GM12801 (cell line): ENCODE data around the gene NTRK3.

ENCODE experiments used
- TF ChIP-seq, protein P1 (sequence below): IDR thresholded peaks from one replicate; pipeline ENCODE4 v1.5.1; 2011; ENCODE audit warnings: control low read depth; ENCODE audit not compliant: insufficient read length; ENCODE audit errors: extremely low read depth

Gene NTRK3

DNA sequence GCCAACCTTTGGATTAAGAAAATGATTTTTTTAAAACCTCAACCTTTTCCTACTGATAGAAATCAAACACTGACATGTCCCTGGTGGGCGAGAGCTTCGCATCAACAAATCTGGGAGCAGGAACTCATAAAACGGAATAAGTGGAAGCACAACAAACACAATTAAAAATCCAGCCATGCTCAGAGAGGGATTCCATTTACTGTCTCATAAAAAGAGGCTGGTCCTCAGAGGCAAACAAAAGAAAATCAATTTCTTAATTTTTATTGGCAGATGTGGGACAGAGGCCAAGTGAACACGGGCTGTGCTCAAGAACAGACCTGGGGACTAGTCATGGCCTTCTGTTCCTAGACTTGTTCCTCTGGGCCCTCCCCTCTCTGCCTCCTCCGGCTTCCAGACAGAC lies 214.5 kb downstream of the NTRK3 start:
- TF ChIP-seq, protein P1, sequence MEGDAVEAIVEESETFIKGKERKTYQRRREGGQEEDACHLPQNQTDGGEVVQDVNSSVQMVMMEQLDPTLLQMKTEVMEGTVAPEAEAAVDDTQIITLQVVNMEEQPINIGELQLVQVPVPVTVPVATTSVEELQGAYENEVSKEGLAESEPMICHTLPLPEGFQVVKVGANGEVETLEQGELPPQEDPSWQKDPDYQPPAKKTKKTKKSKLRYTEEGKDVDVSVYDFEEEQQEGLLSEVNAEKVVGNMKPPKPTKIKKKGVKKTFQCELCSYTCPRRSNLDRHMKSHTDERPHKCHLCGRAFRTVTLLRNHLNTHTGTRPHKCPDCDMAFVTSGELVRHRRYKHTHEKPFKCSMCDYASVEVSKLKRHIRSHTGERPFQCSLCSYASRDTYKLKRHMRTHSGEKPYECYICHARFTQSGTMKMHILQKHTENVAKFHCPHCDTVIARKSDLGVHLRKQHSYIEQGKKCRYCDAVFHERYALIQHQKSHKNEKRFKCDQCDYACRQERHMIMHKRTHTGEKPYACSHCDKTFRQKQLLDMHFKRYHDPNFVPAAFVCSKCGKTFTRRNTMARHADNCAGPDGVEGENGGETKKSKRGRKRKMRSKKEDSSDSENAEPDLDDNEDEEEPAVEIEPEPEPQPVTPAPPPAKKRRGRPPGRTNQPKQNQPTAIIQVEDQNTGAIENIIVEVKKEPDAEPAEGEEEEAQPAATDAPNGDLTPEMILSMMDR, result no peak

- TF ChIP-seq, protein P1, result no peak
Observed at GRCh38 chr15:88040516-88040915, 216.0 kb downstream of the NTRK3 start.

DNA sequence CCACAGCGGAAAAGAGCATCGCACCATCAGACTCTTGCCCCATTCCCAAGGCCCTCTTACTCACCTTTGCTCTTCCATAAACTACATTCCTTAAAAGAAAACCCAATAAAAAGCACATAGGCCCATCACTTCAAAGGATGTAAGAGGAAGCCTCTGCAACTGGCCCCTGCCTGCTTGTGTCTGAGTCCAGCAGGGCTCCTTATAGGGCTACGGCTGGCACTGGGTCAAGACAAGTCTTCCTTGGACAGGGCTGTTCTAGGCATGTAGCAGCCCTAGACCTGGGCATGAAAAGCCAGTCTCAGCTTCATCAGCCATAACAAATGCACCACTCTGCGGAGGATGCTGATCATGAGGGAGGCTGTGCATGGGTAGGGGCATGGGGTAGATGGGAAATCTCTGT lies 218.3 kb downstream of the NTRK3 start:
- TF ChIP-seq, protein P1, result no peak

GRCh38 chr15:88036154-88036839 lies 220.2 kb downstream of the NTRK3 start:
- TF ChIP-seq, protein P1, result no peak

DNA sequence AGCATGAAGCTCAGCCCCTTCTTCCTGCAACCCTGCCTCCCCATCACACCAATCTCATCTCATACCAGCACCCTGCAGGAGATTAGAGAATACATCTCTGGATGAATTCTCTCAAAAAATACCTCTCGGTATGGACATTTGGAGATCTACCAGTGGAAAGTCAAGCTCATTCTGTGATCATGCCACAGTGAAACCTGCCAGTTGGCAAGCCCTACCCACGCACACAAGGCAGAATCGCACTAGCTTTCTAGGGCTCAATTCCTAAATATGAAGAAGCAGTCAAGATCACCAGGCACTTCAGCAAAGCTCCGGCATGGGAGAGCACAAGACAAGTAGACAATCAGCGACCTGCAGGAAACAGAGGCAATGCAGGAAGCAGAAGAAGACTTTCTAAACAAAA lies 221.2 kb downstream of the NTRK3 start:
- TF ChIP-seq, protein P1, result no peak

DNA sequence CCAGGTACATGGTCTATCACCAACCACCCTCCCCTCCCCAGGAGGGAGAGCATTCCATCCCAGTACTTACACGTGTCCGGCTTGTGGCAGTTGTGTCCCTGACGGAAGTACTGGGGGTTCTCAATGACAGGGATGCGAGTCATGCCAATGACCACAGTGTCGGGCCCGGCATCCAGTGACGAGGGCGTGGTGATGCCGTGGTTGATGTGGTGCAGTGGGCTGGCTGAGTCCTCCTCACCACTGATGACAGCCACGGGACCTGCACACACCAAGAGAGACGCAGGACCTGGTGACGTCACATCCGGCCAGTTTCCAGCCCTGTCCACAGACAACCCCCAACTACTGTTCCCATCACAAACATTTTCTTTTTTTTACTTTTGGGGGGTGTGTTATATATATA lies 223.8 kb downstream of the NTRK3 start:
- TF ChIP-seq, protein P1, result no peak

- TF ChIP-seq, protein P1, result no peak
Observed at GRCh38 chr15:88031461-88031860, 225.1 kb downstream of the NTRK3 start.
